ENCODE data around the gene STARD5.

Gene STARD5

GRCh38 chr15:81281766-81282605 lies 42.0 kb downstream of the STARD5 start:
- no peak for TF ChIP-seq CTCF (IDR thresholded peaks at IDR 0.05; ENCODE audit: insufficient read depth, low read depth, low read length, missing control alignments)
- H3K4me3 ChIP-seq (ENCODE audit: low read depth, low read length) = no peak overlapping the region
- no peak for DNase-seq (ENCODE audit: low read depth)

- TF ChIP-seq CTCF (IDR thresholded peaks at IDR 0.05; ENCODE audit: insufficient read depth, low read depth, low read length, missing control alignments) = no peak
- no peak overlapping the region for H3K4me3 ChIP-seq (ENCODE audit: low read depth, low read length)
- DNase-seq (ENCODE audit: low read depth) = no peak
These were observed 42.5 kb downstream of the STARD5 start for GRCh38 chr15:81281456-81281735.

- no peak for TF ChIP-seq CTCF (IDR thresholded peaks at IDR 0.05; ENCODE audit: insufficient read depth, low read depth, low read length, missing control alignments)
- no peak overlapping the region for H3K4me3 ChIP-seq (ENCODE audit: low read depth, low read length)
- DNase-seq (ENCODE audit: low read depth) = no peak
These were observed 43.1 kb downstream of the STARD5 start for GRCh38 chr15:81280696-81281455.

- TF ChIP-seq CTCF (IDR thresholded peaks at IDR 0.05; ENCODE audit: insufficient read depth, low read depth, low read length, missing control alignments) = no peak
- no peak for DNase-seq (ENCODE audit: low read depth)
These were observed 44.1 kb downstream of the STARD5 start for GRCh38 chr15:81279621-81280485.

GRCh38 chr15:81278306-81279029 lies 45.5 kb downstream of the STARD5 start:
- DNase-seq (ENCODE audit: low read depth) = no peak
- H3K4me3 ChIP-seq (ENCODE audit: low read depth, low read length) = no peak overlapping the region
- TF ChIP-seq CTCF (IDR thresholded peaks at IDR 0.05; ENCODE audit: insufficient read depth, low read depth, low read length, missing control alignments) = no peak

More at GRCh38 chr15:81279621-81280485, 44.1 kb downstream of the STARD5 start:
- no peak overlapping the region for H3K4me3 ChIP-seq (ENCODE audit: low read depth, low read length)

- no peak overlapping the region for H3K4me3 ChIP-seq (ENCODE audit: low read depth, low read length)
- no peak for TF ChIP-seq CTCF (IDR thresholded peaks at IDR 0.05; ENCODE audit: insufficient read depth, low read depth, low read length, missing control alignments)
These were observed 46.1 kb downstream of the STARD5 start for GRCh38 chr15:81277851-81278250.

More at GRCh38 chr15:81277851-81278250, 46.1 kb downstream of the STARD5 start:
- no peak for DNase-seq (ENCODE audit: low read depth)
